ENCODE data around the gene PLEKHM3.

Gene PLEKHM3

GRCh38 chr2:208047840-208048239 lies 22.5 kb upstream of the PLEKHM3 start:
- TF ChIP-seq GATA2 (IDR thresholded peaks at IDR 0.05; ENCODE audit: low read depth, low read length), result no peak
- no peak for TF ChIP-seq GATA3 (IDR thresholded peaks at IDR 0.05; ENCODE audit: low read depth, low read length)

GRCh38 chr2:208046686-208047085 lies 21.4 kb upstream of the PLEKHM3 start:
- TF ChIP-seq GATA3 (IDR thresholded peaks at IDR 0.05; ENCODE audit: low read depth, low read length), result no peak

GRCh38 chr2:208042450-208042849 lies 17.1 kb upstream of the PLEKHM3 start:
- TF ChIP-seq GATA2 (IDR thresholded peaks at IDR 0.05; ENCODE audit: low read depth, low read length) (no peak), GATA3 (IDR thresholded peaks at IDR 0.05; ENCODE audit: low read depth, low read length) (no peak)

GRCh38 chr2:208042041-208042440 lies 16.7 kb upstream of the PLEKHM3 start:
- no peak for TF ChIP-seq GATA3 (IDR thresholded peaks at IDR 0.05; ENCODE audit: low read depth, low read length)
- TF ChIP-seq GATA2 (IDR thresholded peaks at IDR 0.05; ENCODE audit: low read depth, low read length), result no peak

- TF ChIP-seq GATA2 (IDR thresholded peaks at IDR 0.05; ENCODE audit: low read depth, low read length), result no peak
- no peak for TF ChIP-seq GATA3 (IDR thresholded peaks at IDR 0.05; ENCODE audit: low read depth, low read length)
Observed at GRCh38 chr2:208040199-208041171, 15.2 kb upstream of the PLEKHM3 start.

- TF ChIP-seq GATA3 (IDR thresholded peaks at IDR 0.05; ENCODE audit: low read depth, low read length), result no peak
- TF ChIP-seq GATA2 (IDR thresholded peaks at IDR 0.05; ENCODE audit: low read depth, low read length), result no peak
Observed at GRCh38 chr2:208039376-208040110, 14.2 kb upstream of the PLEKHM3 start.

- TF ChIP-seq GATA3 (IDR thresholded peaks at IDR 0.05; ENCODE audit: low read depth, low read length) (no peak), GATA2 (IDR thresholded peaks at IDR 0.05; ENCODE audit: low read depth, low read length) (no peak)
Observed at GRCh38 chr2:208037564-208038487, 12.5 kb upstream of the PLEKHM3 start.

GRCh38 chr2:208036357-208036756 lies 11.0 kb upstream of the PLEKHM3 start:
- TF ChIP-seq GATA2 (IDR thresholded peaks at IDR 0.05; ENCODE audit: low read depth, low read length) (no peak), GATA3 (IDR thresholded peaks at IDR 0.05; ENCODE audit: low read depth, low read length) (no peak)

- TF ChIP-seq GATA2 (IDR thresholded peaks at IDR 0.05; ENCODE audit: low read depth, low read length), result no peak
Observed at GRCh38 chr2:208034503-208035140, 9.3 kb upstream of the PLEKHM3 start.

GRCh38 chr2:208033701-208034502 lies 8.6 kb upstream of the PLEKHM3 start:
- TF ChIP-seq GATA3 (IDR thresholded peaks at IDR 0.05; ENCODE audit: low read depth, low read length) (no peak), GATA2 (IDR thresholded peaks at IDR 0.05; ENCODE audit: low read depth, low read length) (no peak)

GRCh38 chr2:208031608-208032019 lies 6.3 kb upstream of the PLEKHM3 start:
- TF ChIP-seq GATA2 (IDR thresholded peaks at IDR 0.05; ENCODE audit: low read depth, low read length) (no peak), GATA3 (IDR thresholded peaks at IDR 0.05; ENCODE audit: low read depth, low read length) (no peak)

- TF ChIP-seq GATA3 (IDR thresholded peaks at IDR 0.05; ENCODE audit: low read depth, low read length) (no peak), GATA2 (IDR thresholded peaks at IDR 0.05; ENCODE audit: low read depth, low read length) (no peak)
Observed at GRCh38 chr2:208025814-208026184, 472 bp upstream of the PLEKHM3 start.

GRCh38 chr2:208024091-208024490 lies 1.2 kb downstream of the PLEKHM3 start:
- TF ChIP-seq GATA2 (IDR thresholded peaks at IDR 0.05; ENCODE audit: low read depth, low read length) (no peak), GATA3 (IDR thresholded peaks at IDR 0.05; ENCODE audit: low read depth, low read length) (no peak)
